Measurements from ENCODE around the gene ZNF830.

- no peak for TF ChIP-seq CTCF (IDR thresholded peaks at IDR 0.05; ENCODE audit: low read length)
- TF ChIP-seq EZH2 (optimal IDR thresholded peaks at IDR 0.05; ENCODE audit: low read depth, low read length) = no peak
- no peak for TF ChIP-seq EZH2phosphoT487 (IDR thresholded peaks at IDR 0.05; ENCODE audit: low read length)
These were observed 27.3 kb downstream of the ZNF830 start for GRCh38 chr17:34988644-34989043.
